GM21619 (cell line): Measurements from ENCODE around the gene TIGD3.
A peak's percentile ranks its signal among the peaks of the same experiment; 100 is the strongest.

ENCODE experiments used
- ATAC-seq: cut with Tn5 transposase; IDR thresholded peaks from one replicate; pipeline ENCODE4 v1.9.1; 2021; ENCODE audit not compliant: unreplicated experiment

The TIGD3 gene, protein sequence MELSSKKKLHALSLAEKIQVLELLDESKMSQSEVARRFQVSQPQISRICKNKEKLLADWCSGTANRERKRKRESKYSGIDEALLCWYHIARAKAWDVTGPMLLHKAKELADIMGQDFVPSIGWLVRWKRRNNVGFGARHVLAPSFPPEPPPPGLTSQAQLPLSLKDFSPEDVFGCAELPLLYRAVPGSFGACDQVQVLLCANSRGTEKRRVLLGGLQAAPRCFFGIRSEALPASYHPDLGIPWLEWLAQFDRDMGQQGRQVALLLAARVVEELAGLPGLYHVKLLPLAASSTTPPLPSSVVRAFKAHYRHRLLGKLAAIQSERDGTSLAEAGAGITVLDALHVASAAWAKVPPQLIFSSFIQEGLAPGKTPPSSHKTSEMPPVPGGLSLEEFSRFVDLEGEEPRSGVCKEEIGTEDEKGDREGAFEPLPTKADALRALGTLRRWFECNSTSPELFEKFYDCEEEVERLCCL

DNA sequence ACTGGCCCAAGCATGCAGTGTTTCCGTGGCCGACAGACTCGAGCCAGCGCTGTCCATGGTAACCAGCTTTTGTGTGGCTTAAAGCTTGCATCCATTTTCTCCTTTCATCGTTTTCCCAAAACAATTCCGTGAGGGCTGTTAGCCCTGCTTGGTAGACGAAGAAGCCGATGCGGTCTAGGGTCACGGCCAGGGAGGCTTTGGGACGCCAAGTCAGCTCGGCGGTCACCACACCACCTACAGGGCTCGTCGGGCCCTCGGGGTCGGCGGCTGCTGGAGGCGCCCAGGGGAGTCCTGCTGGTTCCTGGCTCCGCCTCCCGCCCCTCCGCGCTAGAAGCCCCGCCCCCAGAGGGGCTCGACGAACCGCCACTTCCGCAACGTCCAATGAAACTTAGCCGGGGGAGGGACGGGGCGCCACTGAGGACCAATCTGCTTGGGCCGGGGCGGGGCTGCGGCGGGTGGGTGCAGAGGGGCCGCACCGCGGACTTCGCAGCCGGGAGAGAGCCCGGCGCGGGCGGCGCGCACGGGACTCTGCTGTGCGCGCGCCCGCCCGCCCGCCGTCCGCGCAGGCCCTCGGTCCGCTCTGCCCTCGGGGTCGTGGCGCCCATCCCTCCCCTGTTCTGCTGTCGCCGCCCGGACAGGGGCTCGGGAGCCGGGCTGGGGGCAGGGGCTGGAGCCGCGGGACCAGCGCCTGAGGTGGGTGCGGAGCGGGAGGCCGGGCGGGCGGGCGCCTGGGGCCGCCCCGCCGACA is at the start of gene TIGD3:
TSS of gene TIGD3 (plus strand) at position 487 of the 748 bp plus-strand sequence. CDS start 1,058 bp downstream, outside the sequence.
- ATAC-seq: peak; percentile 78

DNA sequence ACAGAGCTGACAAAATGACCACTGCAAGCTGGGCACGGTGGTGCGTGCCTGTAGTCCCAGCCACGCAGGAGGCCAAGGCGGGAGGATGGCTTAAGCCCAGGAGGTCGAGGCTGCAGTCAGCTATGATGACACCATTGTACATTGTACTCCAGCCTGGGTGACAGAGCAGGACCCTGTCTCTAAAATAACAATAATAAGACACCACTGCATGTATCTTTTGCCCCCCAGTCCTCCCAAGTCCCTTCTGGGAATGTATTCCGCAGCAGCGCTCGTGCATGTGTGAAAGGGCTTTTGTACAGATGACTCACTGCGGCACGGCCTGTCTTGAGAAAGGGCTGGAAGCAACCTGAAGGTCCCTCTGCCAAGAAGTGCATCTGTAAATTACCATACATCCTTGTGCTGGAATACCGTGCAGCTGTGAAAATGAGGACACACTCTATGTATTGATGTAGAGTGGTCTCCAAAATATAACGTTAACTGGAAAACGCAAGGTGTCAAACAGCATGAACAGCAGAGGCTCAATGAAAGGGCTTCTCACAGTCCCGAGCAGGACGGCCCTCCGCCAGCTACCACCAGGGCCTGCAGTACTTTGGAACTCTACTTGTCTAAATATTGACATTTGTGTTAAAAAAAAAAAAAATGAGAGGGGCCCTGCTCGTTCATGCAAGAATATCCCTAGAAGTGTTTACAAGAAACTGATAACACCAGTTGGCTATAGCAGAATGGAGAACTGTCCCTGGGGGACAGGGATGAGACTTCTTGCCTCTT is 48.9 kb upstream of the TIGD3 start:
- ATAC-seq: no peak

DNA sequence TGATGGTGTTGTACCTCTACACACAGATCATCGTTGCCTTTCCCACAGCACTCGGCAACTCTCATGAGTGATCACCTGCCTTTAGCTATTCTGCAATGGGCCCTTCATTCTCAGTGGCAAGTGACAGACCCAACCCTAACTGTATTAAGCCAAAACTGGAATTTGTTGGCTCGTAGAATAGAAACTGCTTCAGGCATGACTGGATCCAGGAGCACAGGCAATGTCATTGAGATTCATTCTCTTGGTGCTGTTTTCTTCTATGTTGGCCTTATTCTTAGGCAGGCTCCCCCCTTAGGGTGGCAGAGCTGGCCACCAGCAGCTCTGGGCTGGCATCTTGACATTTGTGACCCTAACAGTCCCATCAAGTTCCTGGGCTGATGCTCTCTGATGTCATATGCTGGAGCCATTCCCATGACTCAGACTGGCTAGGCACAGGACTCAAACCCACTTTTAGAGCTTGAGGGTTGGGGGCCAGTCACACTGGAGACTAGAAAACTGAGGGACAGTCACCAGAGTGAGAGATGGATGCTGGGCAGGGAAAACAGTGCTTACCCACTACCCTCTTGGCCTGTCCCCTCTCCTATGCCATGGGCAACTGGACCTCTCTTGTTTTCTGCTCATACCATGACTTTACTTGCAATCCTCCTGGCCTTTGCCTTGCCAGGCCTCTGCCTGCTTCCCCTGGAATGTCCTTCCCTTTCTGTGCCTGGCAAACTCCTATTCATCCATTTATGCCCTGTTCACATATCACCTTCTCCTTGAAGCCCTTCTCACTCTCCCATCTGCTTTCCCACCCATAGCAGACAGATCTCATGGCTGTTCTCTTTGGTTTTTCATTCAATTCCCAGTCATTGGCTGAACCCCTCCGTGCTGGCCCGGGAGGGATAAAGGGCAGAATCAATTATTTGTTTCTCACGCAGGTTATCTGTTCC is 47.0 kb upstream of the TIGD3 start:
- ATAC-seq: no peak

DNA sequence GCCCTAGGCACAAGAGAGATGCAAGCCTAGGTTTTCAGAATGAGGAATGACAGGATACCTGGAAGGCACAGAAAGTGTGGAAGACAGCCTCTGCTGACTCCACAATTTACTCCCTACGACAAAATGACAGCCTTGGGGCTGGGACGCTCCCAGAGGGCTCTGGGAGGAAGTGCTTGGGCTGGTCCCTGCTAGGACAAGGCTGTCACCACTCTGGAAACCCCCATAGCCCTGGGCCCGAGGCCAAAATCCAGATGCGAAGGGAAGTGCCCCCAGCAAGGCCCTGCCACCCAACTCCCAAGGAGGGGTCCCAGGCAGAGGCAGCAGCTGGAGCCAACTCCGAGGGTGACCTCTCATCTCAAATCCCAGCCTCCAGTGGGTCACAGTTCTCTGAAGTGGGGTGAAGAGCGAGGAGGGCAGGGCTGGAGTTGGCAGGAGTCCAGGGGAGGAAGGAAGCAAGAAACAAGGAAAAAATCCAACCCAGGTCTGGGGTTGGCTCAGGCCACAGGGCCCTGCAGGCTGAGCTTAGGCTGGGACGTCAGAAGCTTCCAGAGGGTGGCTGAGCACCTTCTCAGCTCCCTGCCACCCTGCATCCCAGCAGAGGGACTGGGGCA is 46.2 kb upstream of the TIGD3 start:
- no peak for ATAC-seq

DNA sequence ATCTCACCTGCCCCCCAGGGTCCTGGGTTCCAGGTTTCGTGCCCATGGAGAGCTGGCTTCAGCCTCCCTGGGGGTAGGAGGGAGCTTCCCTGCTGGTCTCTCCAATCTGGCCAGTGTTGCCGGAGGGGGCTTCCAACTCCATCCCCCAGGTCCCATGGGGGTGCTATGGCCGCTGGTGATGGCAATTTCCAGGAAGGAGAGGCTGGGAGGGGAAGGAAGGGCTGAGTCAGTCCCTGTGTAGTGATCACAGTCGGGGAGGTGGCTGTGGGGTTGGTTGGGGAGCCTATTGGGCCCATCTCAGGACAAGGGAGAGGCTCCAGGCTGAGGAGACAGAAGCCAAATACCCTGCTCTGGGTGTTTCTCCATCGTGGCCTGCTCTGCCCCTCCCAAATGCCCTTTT is 45.5 kb upstream of the TIGD3 start:
- ATAC-seq: no peak

DNA sequence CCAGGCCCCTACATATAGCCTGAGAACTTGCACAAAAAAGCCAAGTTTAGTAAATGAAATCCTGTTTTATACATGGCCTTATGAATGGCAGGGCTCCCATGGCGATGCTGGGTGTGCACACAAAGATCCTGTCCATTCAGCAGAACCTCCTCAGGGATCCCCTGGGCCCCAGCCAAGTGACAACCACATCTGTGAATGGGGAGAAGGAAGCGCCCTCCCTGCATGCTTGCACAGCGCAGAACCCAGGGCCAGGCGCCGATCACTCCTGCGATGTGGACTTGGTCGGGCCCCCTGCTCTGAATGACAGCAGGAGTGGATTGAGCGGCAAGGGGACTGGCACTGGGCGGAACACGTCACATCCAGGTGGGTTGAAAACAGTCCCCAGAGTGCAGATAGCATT is 44.3 kb upstream of the TIGD3 start:
- no peak for ATAC-seq

DNA sequence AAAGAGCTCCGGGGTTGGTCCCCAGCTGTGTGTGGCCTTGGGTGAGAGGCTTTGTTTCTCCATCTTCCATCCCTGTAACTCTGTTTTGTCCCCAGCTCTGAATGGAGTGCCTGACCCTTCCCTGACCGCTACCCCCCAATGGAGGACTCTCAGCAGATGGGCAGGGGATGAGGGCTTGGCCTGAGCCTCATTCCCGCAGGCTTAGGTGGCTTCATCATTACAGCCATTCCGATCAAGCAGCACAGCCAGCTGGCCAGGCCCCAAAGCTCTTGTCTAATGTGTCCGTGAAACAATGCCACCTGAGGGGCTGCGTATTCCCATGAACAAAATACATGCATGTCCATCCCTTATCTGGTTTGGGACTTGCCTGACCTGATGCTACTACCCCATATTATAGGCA is 43.8 kb upstream of the TIGD3 start:
- no peak for ATAC-seq

DNA sequence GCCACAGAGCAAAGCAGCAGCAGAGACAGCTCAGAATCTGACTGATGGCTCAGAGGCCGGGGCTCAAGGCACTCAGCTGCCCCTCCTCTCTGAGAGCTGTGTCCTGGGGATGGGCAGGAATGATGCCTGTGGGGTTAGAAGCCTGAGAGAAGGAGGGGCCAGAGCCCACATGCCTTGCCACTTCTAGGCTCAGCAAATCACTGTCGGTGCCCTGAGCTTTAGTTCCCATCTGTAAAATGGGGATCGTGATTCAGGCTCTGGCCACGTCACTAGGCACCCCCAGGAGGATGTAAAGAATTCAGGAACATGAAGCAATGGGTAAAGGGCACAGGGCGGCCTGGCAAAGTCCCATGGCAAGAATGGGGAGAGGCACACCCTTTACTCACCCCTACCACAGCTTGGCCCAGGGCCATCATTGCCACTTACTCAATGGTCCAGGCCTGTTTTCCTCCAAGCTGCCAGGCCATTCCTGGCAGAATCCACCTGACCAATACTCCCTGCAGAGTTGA is 43.3 kb upstream of the TIGD3 start:
- ATAC-seq: no peak

DNA sequence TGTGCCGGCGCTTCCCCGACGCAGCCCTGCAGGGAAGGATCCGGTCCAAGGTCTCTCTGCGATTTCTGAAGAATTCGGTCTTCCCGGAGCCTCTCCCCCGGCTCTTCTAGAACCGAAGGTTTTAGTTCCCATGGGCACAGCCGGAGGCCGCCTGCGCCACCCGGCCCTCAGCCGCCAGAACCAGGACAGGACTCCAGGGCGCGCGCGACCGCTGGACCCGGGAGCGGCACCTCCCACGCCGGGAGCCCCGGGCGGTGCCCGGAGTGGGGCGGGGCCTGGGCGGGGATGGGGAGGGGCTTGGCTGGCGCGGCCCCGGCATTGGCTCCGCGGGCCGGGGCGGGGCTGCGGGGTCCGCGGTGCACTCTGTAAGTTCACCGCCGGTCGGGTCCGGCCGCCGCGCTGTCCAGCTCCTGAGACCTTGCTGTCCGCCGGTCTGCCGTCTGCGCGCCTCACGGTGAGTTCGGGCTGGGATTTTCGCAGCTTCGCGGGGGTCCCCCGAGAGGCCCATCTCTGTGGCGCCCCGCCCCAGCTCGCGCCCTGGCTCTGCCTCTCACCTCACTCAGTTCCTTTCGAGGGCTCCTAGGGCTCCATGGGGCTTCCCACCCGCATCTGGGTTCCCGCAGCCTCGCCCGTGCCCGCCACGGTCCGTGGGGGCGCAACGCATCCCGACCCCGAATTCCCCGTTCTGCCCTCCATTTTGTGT is 39.9 kb upstream of the TIGD3 start, which contains the start of gene CDC42EP2:
TSS of gene CDC42EP2 (plus strand) at position 366 of the 703 bp plus-strand sequence. CDS start 6,033 bp downstream, outside the sequence.
- peak; percentile 77 for ATAC-seq

DNA sequence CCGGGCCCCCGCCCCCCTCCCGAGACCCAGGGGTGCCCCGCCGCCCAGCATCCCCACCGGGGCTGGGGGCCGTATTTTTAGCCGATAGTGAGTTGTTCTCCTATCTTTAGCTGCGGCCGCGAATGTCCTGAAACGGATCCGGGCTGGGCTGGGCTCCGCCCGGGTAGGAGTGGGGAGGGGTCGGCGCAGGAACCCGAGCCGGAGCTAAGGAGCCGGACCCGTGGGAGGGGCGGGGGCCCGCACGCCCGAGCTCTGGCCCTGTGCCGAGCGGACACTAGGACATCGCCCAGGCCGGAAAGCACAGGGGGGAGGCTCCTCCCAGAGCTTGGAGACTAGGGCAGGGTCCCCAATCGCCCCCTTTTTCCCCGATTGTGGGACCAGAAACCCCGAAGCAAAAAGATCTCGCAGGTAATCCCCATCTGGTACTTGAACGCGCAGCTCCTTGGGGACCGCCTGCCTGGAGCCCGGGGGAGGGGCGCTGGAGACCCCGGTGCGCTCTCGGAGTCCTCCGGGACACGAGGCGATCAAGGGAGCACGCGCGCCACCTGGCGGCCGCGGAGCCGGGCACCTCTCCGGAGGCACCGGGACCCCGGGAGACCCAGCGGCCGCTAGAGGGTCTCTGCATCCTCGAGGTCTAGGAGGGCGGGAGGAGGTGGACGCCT is 39.2 kb upstream of the TIGD3 start:
- peak; percentile 7 for ATAC-seq

DNA sequence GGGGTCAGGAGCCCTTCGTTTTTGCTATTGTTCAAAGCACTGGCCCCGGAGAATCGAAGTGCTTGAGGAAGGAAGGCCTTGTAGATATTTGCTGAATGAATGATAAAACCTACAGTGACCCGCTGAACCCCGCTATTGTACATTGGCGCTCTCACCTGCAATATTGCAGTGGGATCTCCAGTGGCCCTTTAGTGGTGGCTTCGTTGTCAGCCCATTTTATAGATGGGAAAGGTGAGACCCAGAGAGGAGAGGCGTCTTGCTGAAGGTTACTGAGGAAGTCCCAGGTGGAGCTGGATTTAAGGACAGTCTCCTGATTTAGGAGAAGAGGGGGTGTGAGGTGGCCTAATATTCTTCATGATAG is 38.7 kb upstream of the TIGD3 start:
- no peak for ATAC-seq

DNA sequence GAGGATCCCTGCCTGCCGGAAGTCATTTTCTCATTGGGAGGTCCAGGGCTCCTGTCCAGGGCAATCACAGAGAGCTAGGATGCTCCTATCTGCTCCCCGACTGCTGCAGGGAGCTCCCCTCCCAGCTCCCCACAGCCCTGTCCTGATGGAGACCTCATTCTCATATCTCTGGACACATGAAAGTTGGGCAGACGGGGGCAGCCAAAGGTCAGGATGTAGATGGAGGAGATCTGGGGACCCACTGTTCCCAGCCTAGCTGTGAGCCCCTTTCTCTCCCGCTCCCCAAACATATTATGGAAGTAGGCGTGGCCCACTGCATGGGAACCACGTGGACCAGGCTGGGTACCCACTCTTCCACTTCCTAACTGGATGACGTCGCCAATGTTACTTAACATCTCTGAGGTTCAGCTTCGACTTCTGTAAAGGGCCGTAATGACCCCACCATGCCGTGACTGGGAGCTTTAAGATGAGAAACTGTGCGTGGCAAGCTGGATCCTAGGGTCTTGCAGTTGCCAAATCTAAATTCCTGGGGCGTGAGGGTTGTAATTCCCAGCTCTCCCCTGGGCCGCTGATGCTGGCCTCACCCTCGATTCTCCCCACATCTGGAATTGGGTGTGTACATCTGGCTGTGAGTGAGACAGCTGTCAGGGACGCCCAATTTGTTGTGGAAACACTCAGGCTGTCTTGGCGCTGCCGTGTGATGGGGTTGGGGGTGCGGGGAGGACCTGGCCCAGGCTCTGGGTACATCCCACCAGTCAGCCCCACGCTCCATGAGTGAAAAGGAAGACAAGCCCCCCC is 38.1 kb upstream of the TIGD3 start:
- ATAC-seq: no peak

DNA sequence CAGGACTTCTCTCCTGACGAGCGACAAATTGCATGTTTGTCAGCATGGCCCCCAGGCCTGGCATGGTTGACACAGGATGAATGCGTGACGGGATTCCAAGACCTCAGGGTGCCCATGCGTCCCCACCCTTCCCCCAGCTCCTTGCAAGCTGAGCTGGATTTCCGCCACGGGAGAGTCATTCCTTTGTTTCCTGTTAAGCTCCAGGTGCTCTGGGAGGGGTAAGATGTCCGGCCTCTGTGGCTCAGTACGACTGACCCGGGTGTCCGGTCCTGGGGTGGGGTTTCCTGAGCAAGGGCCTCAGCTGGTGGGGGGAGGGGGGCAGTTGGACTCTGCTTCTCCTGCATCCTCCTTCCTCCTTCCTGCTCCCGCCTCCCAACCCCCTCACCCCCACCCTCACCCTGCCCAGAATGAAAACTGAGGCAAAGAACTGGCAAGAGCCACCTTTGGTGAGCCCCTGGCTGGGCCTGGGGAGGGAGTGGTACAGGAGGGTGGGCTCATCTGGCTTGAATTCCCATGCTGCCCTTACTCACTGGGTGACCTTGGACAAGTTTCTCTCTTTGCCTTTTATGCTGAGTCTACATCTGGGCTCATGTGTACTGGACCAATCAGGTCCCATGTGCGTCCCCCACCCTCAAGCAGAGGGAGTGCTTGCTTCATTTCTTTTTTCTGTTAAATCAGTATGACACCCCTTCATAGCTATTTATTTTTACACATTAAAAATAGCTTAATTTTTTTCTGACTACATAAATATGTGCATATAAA is 37.3 kb upstream of the TIGD3 start:
- ATAC-seq: no peak

DNA sequence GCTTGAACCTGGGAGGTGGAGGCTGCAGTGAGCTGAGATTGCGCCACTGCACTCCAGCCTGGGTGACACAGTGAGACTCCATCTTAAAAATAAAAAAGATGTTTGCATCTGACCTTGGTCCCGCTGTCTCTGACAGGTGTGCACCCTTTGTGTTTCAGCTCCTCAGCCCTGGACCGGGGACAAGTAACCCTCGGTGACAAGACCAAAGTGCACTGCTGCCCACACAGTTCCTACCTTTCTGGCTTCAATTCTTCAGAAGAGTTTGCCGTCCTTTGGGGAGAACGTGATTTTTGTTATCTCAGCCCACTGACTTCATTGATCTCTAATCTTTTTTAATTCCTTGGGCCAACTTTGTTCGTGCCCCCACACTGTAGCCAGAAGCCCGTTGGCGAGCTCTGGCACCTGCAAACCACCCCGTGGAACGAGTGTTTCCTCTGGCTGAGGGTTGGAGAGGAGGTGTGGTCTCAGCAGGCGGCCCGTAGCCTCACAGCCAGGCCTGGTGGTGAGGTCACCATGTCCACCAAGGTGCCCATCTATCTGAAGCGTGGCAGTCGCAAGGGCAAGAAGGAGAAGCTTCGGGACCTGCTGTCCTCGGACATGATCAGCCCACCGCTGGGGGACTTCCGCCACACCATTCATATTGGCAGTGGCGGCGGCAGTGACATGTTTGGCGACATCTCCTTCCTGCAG is 34.0 kb upstream of the TIGD3 start:
- ATAC-seq: no peak

DNA sequence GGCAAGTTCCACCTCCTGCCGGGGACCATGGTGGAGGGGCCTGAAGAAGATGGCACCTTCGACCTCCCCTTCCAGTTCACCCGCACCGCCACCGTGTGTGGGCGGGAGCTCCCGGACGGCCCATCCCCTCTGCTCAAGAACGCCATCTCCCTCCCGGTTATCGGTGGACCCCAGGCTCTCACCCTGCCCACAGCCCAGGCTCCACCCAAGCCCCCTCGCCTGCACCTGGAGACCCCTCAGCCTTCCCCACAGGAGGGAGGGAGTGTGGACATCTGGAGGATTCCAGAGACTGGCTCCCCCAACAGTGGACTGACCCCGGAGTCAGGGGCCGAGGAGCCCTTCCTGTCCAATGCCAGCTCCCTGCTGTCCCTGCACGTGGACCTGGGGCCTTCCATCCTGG is 33.5 kb upstream of the TIGD3 start:
- no peak for ATAC-seq

DNA sequence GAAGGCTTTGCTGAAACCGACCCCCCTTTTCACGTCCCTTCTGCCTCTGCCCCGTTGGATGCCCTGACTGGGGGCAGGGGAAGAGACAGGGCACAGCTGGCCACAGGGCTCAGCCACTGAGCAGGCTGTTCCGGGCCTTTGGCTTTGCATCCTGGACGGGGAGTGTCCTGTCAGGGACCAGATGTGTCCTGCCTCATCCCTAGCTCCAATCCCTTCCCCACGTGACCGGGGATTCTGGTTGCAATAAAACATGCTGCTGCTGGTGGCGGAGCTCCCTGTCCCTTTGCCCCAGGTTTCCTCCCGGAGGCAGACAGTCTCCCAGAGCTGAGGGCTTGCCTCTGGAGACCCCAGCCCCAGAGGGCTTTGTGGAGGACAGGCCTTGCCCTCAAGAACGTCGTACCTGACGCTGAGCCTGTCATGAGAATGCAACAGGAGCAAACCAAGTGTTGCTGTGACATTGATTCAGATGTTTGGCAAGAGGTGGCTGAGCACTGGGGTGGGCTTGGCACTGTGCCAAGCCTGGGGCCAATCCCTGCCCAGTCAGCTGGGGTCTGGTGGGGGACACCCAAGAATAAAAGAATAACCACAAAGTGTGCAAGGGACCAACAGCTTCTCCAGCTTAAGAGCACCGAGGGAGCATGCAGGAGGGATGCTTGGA is 32.6 kb upstream of the TIGD3 start:
- no peak for ATAC-seq
